HEK293T (cell line): ENCODE results near the gene PRDM15.

Source experiments
- ARNT ChIP-seq: fragments of 450-650 bp; IDR thresholded peaks from 2 replicates; pipeline ENCODE4 v1.6.1; 2017; ENCODE audit warnings: mild to moderate bottlenecking
- BHLHE40 ChIP-seq: fragments of 450-650 bp; IDR thresholded peaks from 2 replicates; pipeline ENCODE4 v1.6.1; 2016; ENCODE audit warnings: mild to moderate bottlenecking, moderate library complexity, borderline replicate concordance
- FOXA1 ChIP-seq: fragments of 450-650 bp; IDR thresholded peaks from 2 replicates; pipeline ENCODE4 v1.6.1; 2016; ENCODE audit warnings: mild to moderate bottlenecking
- FOXK2 ChIP-seq: fragments of 450-650 bp; IDR thresholded peaks from 2 replicates; pipeline ENCODE4 v1.6.1; 2016; ENCODE audit warnings: mild to moderate bottlenecking
- FOXM1 ChIP-seq: fragments of 450-650 bp; IDR thresholded peaks from 2 replicates; pipeline ENCODE4 v1.6.1; 2017; ENCODE audit warnings: mild to moderate bottlenecking, borderline replicate concordance
- L3MBTL2 ChIP-seq: fragments of 450-650 bp; conservative IDR thresholded peaks from 2 replicates; pipeline ENCODE4 v1.6.1; 2016; ENCODE audit warnings: mild to moderate bottlenecking
- NFRKB ChIP-seq: fragments of 450-650 bp; IDR thresholded peaks from 2 replicates; pipeline ENCODE4 v1.6.1; 2016; ENCODE audit warnings: mild to moderate bottlenecking, moderate library complexity
- SP1 ChIP-seq: fragments of 450-650 bp; IDR thresholded peaks from 2 replicates; pipeline ENCODE4 v1.6.1; 2017
- SUZ12 ChIP-seq: fragments of 450-650 bp; IDR thresholded peaks from 2 replicates; pipeline ENCODE4 v1.6.1; 2016; ENCODE audit warnings: mild to moderate bottlenecking
- ZNF384 ChIP-seq: fragments of 450-650 bp; IDR thresholded peaks from 2 replicates; pipeline ENCODE4 v1.6.1; 2016
- TF ChIP-seq, protein P1 (sequence below): fragments of 450-650 bp; IDR thresholded peaks from 2 replicates; pipeline ENCODE4 v1.6.1; 2016

DNA sequence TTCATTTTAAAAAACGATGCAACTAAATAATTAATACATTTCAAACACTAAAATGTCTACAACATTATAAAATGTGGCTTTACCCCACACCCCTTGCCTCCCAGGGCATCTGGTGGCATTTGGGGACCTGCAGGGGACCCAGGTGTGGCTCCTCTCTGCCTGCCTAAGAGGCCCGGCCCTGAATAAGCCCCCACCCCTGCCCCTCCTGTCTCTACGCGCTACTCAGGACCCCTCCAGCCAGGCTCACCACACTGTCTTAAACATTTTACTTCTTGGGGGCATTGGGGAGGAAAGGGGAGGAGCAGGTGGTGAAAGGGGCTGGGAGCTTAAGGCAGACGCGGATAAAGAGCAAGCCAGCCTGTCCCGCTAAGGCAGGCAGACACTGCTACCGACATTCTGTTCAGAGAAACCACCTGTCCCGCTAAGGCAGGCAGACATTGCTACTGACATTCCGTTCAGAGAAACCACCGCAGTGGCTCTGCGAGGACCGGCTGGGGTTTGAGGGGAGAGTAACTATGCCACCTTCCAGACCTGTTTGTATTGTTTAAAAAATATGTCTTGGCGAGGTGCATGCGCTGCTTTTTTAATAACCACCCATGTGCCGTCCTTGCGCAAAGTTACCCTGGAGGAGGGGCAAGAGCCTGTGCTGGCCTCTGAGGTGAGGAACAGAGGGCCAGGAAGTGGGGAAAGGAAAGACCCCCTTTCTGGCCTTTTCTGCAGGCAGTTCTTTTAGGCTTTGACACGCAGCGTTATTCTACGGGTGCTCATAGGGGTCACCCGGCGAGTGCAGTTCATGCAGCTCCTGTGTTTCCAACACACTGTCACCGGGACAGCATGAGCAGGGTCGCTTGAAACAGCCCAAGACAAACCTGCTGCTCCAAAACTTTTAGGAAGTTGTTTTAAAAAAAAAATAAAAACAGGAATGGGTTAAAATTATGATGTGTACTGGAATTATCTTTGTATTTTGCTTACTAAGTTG lies 61.0 kb downstream of the PRDM15 start:
- no peak for TF ChIP-seq L3MBTL2
- TF ChIP-seq, protein P1, sequence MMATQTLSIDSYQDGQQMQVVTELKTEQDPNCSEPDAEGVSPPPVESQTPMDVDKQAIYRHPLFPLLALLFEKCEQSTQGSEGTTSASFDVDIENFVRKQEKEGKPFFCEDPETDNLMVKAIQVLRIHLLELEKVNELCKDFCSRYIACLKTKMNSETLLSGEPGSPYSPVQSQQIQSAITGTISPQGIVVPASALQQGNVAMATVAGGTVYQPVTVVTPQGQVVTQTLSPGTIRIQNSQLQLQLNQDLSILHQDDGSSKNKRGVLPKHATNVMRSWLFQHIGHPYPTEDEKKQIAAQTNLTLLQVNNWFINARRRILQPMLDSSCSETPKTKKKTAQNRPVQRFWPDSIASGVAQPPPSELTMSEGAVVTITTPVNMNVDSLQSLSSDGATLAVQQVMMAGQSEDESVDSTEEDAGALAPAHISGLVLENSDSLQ: no peak
- no peak for TF ChIP-seq ARNT
- no peak for TF ChIP-seq NFRKB
- no peak for TF ChIP-seq FOXM1
- TF ChIP-seq FOXA1: no peak
- TF ChIP-seq SP1: no peak
- TF ChIP-seq BHLHE40: no peak
- no peak for TF ChIP-seq ZNF384
- no peak for TF ChIP-seq SUZ12
- TF ChIP-seq FOXK2: no peak
